GM12872 (cell line): ENCODE results near the gene LPP.

Experiments used
- CTCF ChIP-seq: IDR thresholded peaks from 3 replicates; pipeline ENCODE4 v1.5.1; 2011; ENCODE audit warnings: low read depth, mild to moderate bottlenecking, low read length, moderate library complexity; ENCODE audit not compliant: insufficient read depth

The LPP gene

GRCh38 chr3:188476935-188477334, 323.0 kb downstream of the LPP start:
- no peak for TF ChIP-seq CTCF

GRCh38 chr3:188480011-188480410, 326.1 kb downstream of the LPP start:
- no peak for TF ChIP-seq CTCF

- TF ChIP-seq CTCF: no peak
Measured at GRCh38 chr3:188482929-188483328, 329.0 kb downstream of the LPP start.

- TF ChIP-seq CTCF: no peak
Measured at GRCh38 chr3:188486126-188486525, 332.2 kb downstream of the LPP start.

- no peak for TF ChIP-seq CTCF
Measured at GRCh38 chr3:188486952-188487351, 333.0 kb downstream of the LPP start.

- TF ChIP-seq CTCF: no peak
Measured at GRCh38 chr3:188487652-188488051, 333.7 kb downstream of the LPP start.

- TF ChIP-seq CTCF: no peak
Measured at GRCh38 chr3:188488801-188489200, 334.8 kb downstream of the LPP start.
